Upper lobe of right lung (tissue), 1 donor: ENCODE measurements around the gene CTU1. TPM values are rescaled to one million over a fixed set of nuclear protein-coding genes. Genes with fewer than 3 reads are reported as not detected.

ENCODE experiments used
- ATAC-seq: fragments of 200-7000 bp; cut with Tn5 transposase; one replicate; pipeline ENCODE4 v1.9.1; 2020; ENCODE audit warnings: mild to moderate bottlenecking, moderate library complexity
- DNase-seq: peaks from one replicate; pipeline ENCODE4 v3.0.0-alpha.2; 2020
- H3K27ac ChIP-seq: fragments of 200-600 bp; one replicate; pipeline ENCODE4 v1.8.0; 2022
- H3K27me3 ChIP-seq: fragments of 200-600 bp; one replicate; pipeline ENCODE4 v1.8.0; 2022; ENCODE audit warnings: mild to moderate bottlenecking
- H3K36me3 ChIP-seq: fragments of 200-600 bp; one replicate; pipeline ENCODE4 v1.8.0; 2022
- H3K4me1 ChIP-seq: fragments of 200-600 bp; one replicate; pipeline ENCODE4 v1.8.0; 2022
- H3K4me3 ChIP-seq: fragments of 200-600 bp; one replicate; pipeline ENCODE4 v1.8.0; 2022; ENCODE audit warnings: mild to moderate bottlenecking
- H3K9me3 ChIP-seq: fragments of 200-600 bp; one replicate; pipeline ENCODE4 v1.8.0; 2022
- intact Hi-C: fragments of 100-400 bp; cut with DNase I; formaldehyde crosslinking; loops from one replicate; pipeline ENCODE4 v1.11.0; 2022
- total RNA-seq: library from RNA; stranded (reverse); fragmentation: NEBNext Ultra II Directional; extraction: Animal tissue kit (Norgen Biotek cat#: 25700); gene quantifications from one replicate; pipeline ENCODE4 v1.2.1, GENCODE V29; 2021
- TF ChIP-seq, protein P1 (sequence below): fragments of 200-600 bp; IDR thresholded peaks from one replicate; pipeline ENCODE4 v1.8.0; 2022; ENCODE audit warnings: antibody characterized with exemption
- donor health status: DM: no; HTN: yes; CAD: no; lungs with severe emphysema.

The CTU1 gene
- total RNA-seq, 1 donor from 2014 or later: 8.5 TPM

- ATAC-seq: no peak
- Histone ChIP-seq H3K36me3 (no peaks in the 10 kb centered on the region), H3K27me3 (no peaks in the 10 kb centered on the region), H3K9me3 (no peaks in the 10 kb centered on the region), H3K4me3 (no peak overlapping the region), H3K27ac (peak overlapping the region; percentile 65), H3K4me1 (peaks cover 5% of the 10 kb centered on the region)
- DNase-seq: no peak
- TF ChIP-seq, protein P1, sequence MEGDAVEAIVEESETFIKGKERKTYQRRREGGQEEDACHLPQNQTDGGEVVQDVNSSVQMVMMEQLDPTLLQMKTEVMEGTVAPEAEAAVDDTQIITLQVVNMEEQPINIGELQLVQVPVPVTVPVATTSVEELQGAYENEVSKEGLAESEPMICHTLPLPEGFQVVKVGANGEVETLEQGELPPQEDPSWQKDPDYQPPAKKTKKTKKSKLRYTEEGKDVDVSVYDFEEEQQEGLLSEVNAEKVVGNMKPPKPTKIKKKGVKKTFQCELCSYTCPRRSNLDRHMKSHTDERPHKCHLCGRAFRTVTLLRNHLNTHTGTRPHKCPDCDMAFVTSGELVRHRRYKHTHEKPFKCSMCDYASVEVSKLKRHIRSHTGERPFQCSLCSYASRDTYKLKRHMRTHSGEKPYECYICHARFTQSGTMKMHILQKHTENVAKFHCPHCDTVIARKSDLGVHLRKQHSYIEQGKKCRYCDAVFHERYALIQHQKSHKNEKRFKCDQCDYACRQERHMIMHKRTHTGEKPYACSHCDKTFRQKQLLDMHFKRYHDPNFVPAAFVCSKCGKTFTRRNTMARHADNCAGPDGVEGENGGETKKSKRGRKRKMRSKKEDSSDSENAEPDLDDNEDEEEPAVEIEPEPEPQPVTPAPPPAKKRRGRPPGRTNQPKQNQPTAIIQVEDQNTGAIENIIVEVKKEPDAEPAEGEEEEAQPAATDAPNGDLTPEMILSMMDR: no peak
- intact Hi-C loops: no loop called here
These were observed 29.7 kb upstream of the CTU1 start for GRCh38 chr19:51137792-51138425.

GRCh38 chr19:51136851-51137551 is 28.8 kb upstream of the CTU1 start:
- TF ChIP-seq, protein P1: no peak
- ATAC-seq (peak; percentile 74), DNase-seq (peak; percentile 67)
- intact Hi-C loops: no loop called here
- Histone ChIP-seq H3K27ac (peak overlapping the region; percentile 65), H3K9me3 (no peaks in the 10 kb centered on the region), H3K4me3 (no peak overlapping the region), H3K4me1 (peaks cover 7% of the 10 kb centered on the region), H3K27me3 (no peaks in the 10 kb centered on the region), H3K36me3 (no peaks in the 10 kb centered on the region)

DNA sequence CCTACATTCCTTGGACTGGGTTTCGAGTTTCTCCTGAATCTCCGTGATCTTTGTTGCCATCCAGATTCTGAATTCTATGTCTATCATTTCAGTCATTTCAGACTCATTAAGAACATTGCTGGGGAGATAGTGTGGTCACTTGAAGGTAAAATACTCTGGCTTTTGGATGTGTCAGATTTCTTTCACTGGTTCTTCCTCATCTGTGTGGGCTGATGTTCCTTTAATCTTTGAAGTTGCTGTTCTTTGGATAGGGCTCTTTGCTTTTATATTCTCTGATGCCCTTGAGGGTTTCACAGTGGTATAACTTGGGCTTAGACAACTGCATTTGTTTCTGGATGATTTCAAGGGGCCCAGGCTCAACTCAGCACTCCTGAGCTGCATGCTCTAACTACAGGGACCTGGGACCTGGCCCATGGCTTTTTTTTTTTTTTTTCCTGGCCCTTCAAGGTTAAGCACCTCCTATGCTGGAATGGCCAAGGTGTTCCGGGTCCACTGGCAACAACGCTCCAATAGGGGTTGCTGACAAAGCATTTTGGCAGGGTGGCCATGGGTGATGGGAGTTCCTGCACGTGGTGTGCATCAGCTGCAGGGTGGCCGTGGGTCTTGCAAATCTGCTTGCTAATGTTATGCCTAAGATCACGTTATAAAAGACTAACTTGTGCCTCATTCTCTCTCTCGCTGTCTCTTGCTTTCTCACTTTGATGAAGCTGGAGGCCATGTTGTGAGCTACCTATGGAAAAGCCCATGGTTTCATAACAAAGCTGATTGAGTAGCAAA is 28.0 kb upstream of the CTU1 start:
- peak overlapping the region; percentile 65 for H3K27ac ChIP-seq
- intact Hi-C loops: no loop called here
- TF ChIP-seq, protein P1: no peak
- DNase-seq: peak; percentile 47
- no peaks in the 10 kb centered on the region for H3K36me3 ChIP-seq
- H3K27me3 ChIP-seq: no peaks in the 10 kb centered on the region
- H3K4me1 ChIP-seq: peaks cover 13% of the 10 kb centered on the region
- ATAC-seq: no peak
- no peak overlapping the region for H3K4me3 ChIP-seq
- no peaks in the 10 kb centered on the region for H3K9me3 ChIP-seq

- no peak for DNase-seq
- Histone ChIP-seq H3K4me3 (no peak overlapping the region), H3K36me3 (no peaks in the 10 kb centered on the region), H3K27me3 (no peaks in the 10 kb centered on the region), H3K4me1 (peaks cover 13% of the 10 kb centered on the region), H3K9me3 (no peaks in the 10 kb centered on the region), H3K27ac (no peak overlapping the region)
- ATAC-seq: no peak
- TF ChIP-seq, protein P1: no peak
- intact Hi-C loops: no loop called here
These were observed 26.8 kb upstream of the CTU1 start for GRCh38 chr19:51135004-51135403.

DNA sequence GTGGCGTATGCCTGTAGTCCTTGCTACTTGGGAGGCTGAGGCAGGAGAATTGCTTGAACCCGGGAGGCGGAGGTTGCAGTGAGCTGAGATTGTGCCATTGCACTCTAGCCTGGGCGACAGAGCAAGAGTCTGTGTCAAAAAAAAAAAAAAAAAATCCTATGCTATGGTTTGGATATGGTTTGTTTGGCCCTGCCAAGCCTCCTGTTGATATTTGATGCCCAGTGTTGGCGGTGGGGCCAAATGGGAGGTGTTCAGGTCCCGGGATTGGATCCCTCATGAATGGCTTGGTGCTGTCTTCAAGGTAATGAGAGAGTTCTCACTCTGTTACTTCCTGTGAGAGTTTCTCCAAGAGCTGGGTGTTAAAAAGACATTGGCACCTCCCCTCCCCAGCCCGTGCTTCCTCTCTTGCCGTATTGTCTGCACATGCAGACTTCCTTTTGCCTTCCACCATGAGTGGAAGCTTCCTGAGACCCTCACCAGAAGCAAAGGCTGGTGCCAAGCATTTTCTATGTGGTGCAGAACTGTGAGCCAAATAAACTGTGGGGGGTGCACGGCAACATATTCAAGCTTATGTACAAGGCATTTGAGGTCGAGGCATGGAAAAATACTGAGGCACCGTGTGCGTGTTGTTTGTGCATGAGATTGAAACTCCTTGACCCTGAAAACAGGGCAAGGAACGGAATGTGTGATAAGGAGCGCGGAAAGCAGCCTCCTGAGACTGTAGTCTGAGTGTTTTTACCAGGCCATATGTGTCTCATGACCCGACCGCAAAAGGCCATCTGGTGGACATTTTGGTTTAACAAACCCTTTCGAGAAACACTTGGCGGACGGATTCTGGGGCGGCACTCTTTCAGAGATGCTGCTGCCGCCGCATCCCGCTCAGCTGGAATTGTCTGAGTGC is 23.8 kb upstream of the CTU1 start:
- H3K27me3 ChIP-seq: no peaks in the 10 kb centered on the region
- no peaks in the 10 kb centered on the region for H3K36me3 ChIP-seq
- peak; percentile 81 for ATAC-seq
- peak overlapping the region; percentile 76 for H3K27ac ChIP-seq
- peak; percentile 78 for DNase-seq
- H3K9me3 ChIP-seq: no peaks in the 10 kb centered on the region
- TF ChIP-seq, protein P1: peak; percentile 22
- intact Hi-C loops: no loop called here
- H3K4me1 ChIP-seq: peaks cover 20% of the 10 kb centered on the region
- H3K4me3 ChIP-seq: no peak overlapping the region
